Upper lobe of left lung (tissue), 6 donors: ENCODE data around the gene CERS6. TPM values are rescaled to one million over a fixed set of nuclear protein-coding genes. Genes with fewer than 3 reads are reported as not detected.

Experiments
- ATAC-seq, 2 donors: fragments of 200-7000 bp; cut with Tn5 transposase; one replicate each; pipeline ENCODE4 v1.9.1; 2022; ENCODE audit warnings: mild to moderate bottlenecking in 2 of 2, moderate library complexity in 2 of 2; ENCODE audit not compliant: low FRiP score in 2 of 2
- DNase-seq, 2 donors: peaks; one replicate each; pipeline ENCODE4 v3.0.0-alpha.2; 2019 to 2020
- H3K27ac ChIP-seq, 4 donors: fragments of 200-600 bp; sonication (generic); one replicate each; pipeline ENCODE4 v1.5.1; 2016 to 2019
- H3K27me3 ChIP-seq, 4 donors: fragments of 200-600 bp; sonication (generic); one replicate each; pipeline ENCODE4 v1.5.1; 2017 to 2019
- H3K36me3 ChIP-seq, 4 donors: fragments of 200-600 bp; sonication (generic); one replicate each; pipeline ENCODE4 v1.5.1; 2016 to 2019
- H3K4me1 ChIP-seq, 4 donors: fragments of 200-600 bp; sonication (generic); one replicate each; pipeline ENCODE4 v1.5.1; 2018 to 2019
- H3K4me3 ChIP-seq, 4 donors: fragments of 200-600 bp; sonication (generic); one replicate each; pipeline ENCODE4 v1.5.1; 2017 to 2019; ENCODE audit warnings: mild to moderate bottlenecking in 2 of 4, moderate library complexity in 1 of 4
- H3K9me3 ChIP-seq, 4 donors: fragments of 200-600 bp; sonication (generic); one replicate each; pipeline ENCODE4 v1.5.1; 2018 to 2019
- EP300 ChIP-seq, 4 donors: sonication (generic); formaldehyde crosslinking; IDR thresholded peaks; one replicate each; pipeline ENCODE4 v1.5.1; 2017; ENCODE audit warnings: antibody characterized with exemption in 4 of 4, control low read depth in 2 of 4
- POLR2A ChIP-seq, 4 donors: fragments of 450-650 bp; IDR thresholded peaks; one replicate each; pipeline ENCODE4 v1.5.1; 2016 to 2017; ENCODE audit warnings: antibody characterized with exemption in 4 of 4, mild to moderate bottlenecking in 2 of 4
- POLR2AphosphoS5 ChIP-seq, 2 donors: sonication (generic); formaldehyde crosslinking; IDR thresholded peaks; one replicate each; pipeline ENCODE4 v1.5.1; 2017; ENCODE audit warnings: antibody characterized with exemption in 2 of 2
- WGBS, 2 donors: methylation state at CpG; one replicate each; pipeline ENCODE4 v1.1.5; 2017 to 2018; 5-methylcytosine and 5-hydroxymethylcytosine counted together
- total RNA-seq, 6 donors: library from RNA; depleted of rRNA in 4 of 6; stranded (reverse); fragments of >200 nt in 4 of 6; gene quantifications; one replicate each; pipeline versions ENCODE4 v1.1.0 to v1.2.1, GENCODE V29; 2016 to 2021
- TF ChIP-seq, protein P1 (sequence below), 6 experiments: fragments of 450-650 bp in 4 of 6; fragments of 200-600 bp in 2 of 6; sonication (generic) in 2 of 6; IDR thresholded peaks; one replicate each; pipeline ENCODE4 v1.5.1; 2016 to 2019; ENCODE audit warnings: antibody characterized with exemption in 6 of 6
- donor health status: DM: no; HTN: no; CAD: no; lungs with moderate emphysema.
- donor health status: DM: no; HTN: yes; CAD: no; lungs with severe emphysema.

Gene CERS6
- total RNA-seq, 6 donors from 2014 or later, result 7.3 to 24.7 (median 16.6) TPM

DNA sequence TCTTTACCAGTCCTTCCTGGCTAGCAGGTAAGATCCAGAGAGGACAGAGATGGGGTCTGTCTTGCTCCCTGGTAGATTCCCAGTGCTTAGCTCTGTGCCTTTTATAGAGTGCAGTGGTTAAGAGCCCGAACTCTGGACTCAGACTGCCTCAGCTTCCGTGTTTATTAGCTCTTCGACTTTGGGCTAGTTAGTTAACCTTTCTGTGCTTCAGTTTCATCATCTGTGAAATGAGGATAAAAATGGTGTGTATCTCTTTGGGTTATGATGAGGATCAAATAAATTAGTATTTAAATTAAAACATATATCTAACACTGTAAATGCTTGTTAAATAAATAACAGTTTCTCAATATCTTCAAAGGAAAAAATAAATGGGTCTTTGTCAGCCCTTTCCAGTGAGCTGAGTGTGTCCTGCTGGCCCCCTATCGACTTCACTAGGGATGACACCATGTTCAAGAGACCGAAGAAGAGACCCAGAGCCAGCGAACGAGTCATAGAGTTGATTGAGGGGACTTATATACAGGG, 38.2 kb downstream of the CERS6 start:
- no peak for ATAC-seq
- TF ChIP-seq POLR2A (IDR thresholded peaks at IDR 0.05) (no peak), POLR2AphosphoS5 (IDR thresholded peaks at IDR 0.05) (no peak), EP300 (IDR thresholded peaks at IDR 0.05) (no peak)
- TF ChIP-seq, protein P1, sequence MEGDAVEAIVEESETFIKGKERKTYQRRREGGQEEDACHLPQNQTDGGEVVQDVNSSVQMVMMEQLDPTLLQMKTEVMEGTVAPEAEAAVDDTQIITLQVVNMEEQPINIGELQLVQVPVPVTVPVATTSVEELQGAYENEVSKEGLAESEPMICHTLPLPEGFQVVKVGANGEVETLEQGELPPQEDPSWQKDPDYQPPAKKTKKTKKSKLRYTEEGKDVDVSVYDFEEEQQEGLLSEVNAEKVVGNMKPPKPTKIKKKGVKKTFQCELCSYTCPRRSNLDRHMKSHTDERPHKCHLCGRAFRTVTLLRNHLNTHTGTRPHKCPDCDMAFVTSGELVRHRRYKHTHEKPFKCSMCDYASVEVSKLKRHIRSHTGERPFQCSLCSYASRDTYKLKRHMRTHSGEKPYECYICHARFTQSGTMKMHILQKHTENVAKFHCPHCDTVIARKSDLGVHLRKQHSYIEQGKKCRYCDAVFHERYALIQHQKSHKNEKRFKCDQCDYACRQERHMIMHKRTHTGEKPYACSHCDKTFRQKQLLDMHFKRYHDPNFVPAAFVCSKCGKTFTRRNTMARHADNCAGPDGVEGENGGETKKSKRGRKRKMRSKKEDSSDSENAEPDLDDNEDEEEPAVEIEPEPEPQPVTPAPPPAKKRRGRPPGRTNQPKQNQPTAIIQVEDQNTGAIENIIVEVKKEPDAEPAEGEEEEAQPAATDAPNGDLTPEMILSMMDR (IDR thresholded peaks at IDR 0.05), result no peak

DNA sequence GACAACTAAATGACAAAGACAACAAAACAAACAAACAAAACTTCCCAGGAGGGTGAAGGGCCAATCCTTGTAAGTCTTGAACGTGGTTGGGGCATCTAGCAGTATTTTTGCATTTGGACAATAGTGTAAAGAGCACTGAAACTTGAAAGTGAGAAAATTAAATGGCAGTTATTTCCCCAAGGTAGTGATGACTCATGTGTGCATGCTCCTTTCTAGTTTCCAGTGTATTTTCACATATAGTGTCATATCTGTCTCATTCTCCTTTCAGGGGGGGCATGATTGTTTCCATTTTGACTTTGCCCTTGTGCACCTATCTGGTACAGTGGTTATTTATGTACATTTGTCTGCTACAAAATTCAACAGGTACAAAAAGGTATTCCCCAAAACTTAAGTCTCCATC, 39.5 kb downstream of the CERS6 start:
- TF ChIP-seq EP300 (IDR thresholded peaks at IDR 0.05), result no peak
- TF ChIP-seq, protein P1 (IDR thresholded peaks at IDR 0.05), result no peak
- no peak for TF ChIP-seq POLR2AphosphoS5 (IDR thresholded peaks at IDR 0.05)
- TF ChIP-seq POLR2A (IDR thresholded peaks at IDR 0.05), result no peak
- Histone ChIP-seq H3K4me1 (peaks cover 0 to 8% (median under 1%) of the 10 kb centered on the region in 4 donors), H3K27ac (no peak overlapping the region), H3K4me3 (no peak overlapping the region), H3K9me3 (no peaks in the 10 kb centered on the region), H3K27me3 (no peaks in the 10 kb centered on the region), H3K36me3 (no peaks in the 10 kb centered on the region)
- 76 to 95% methylated on average over 1 of the region's 1 CpG for WGBS, 2 donors
- no peak for DNase-seq
- ATAC-seq, result no peak

More for the DNA sequence above, 38.2 kb downstream of the CERS6 start:
- WGBS, 2 donors, result 88 to 91% methylated on average over 7 of the region's 7 CpGs
- Histone ChIP-seq H3K27me3 (no peaks in the 10 kb centered on the region), H3K4me1 (peaks cover 0 to 9% (median 3%) of the 10 kb centered on the region in 4 donors), H3K4me3 (no peak overlapping the region), H3K36me3 (no peaks in the 10 kb centered on the region), H3K9me3 (no peaks in the 10 kb centered on the region), H3K27ac (no peak overlapping the region)
- DNase-seq, result no peak

DNA sequence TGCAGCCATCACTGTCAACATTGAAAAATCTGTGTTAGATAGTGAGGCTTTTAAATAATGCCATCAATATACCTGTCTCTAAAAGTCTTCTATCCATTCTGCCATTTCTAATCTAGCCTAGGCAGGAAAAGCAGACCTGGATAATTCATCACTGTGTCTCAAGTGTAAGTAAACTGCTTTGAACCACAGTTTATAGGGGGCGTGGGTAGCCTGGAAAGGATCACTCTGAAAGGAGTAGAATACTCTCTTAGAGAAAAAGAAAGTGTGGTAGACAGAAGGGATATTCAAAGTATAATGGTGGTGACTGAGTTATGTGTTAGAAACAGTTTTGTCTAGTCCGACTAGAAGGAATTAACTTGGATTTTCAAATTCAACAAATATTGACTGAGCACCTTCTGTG, 40.8 kb downstream of the CERS6 start:
- Histone ChIP-seq H3K9me3 (no peaks in the 10 kb centered on the region), H3K27me3 (no peaks in the 10 kb centered on the region), H3K27ac (no peak overlapping the region), H3K36me3 (no peaks in the 10 kb centered on the region), H3K4me3 (no peak overlapping the region), H3K4me1 (no peaks in the 10 kb centered on the region)
- WGBS, 2 donors, result 89 to 97% methylated on average over 2 of the region's 2 CpGs
- ATAC-seq (no peak), DNase-seq (no peak)
- TF ChIP-seq, protein P1 (IDR thresholded peaks at IDR 0.05), result no peak
- TF ChIP-seq POLR2A (IDR thresholded peaks at IDR 0.05), result no peak
- TF ChIP-seq POLR2AphosphoS5 (IDR thresholded peaks at IDR 0.05), result no peak
- TF ChIP-seq EP300 (IDR thresholded peaks at IDR 0.05), result no peak

DNA sequence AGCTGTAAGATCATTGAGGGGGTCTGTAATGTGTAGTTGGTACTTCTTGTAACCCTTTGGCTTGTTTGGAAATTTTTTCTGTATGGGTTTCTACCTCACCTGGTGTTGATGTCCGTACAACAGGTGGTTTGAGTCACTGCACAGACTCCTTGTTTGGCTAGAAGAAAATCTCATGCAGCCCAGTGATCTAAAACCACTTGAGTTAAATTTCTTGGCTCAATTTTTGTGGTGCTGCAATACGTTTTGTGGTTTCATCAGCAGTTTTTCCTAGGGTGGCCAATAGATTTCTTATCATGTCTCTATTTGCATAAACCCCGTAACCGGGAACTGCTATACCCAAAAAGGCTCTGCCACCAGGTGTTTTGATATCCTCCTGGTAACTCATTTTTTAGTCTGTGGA, 43.4 kb downstream of the CERS6 start:
- no peak overlapping the region for H3K4me3 ChIP-seq
- DNase-seq (no peak), ATAC-seq (no peak)
- TF ChIP-seq EP300 (IDR thresholded peaks at IDR 0.05), result no peak
- TF ChIP-seq POLR2AphosphoS5 (IDR thresholded peaks at IDR 0.05), result no peak
- no peak for TF ChIP-seq POLR2A (IDR thresholded peaks at IDR 0.05)
- TF ChIP-seq, protein P1 (IDR thresholded peaks at IDR 0.05), result no peak
- no peaks in the 10 kb centered on the region for H3K27me3 ChIP-seq
- no peaks in the 10 kb centered on the region for H3K9me3 ChIP-seq
- H3K27ac ChIP-seq, result no peak overlapping the region
- H3K4me1 ChIP-seq, result no peaks in the 10 kb centered on the region
- 54 to 59% methylated on average over 4 of the region's 4 CpGs for WGBS, 2 donors
- H3K36me3 ChIP-seq, result no peaks in the 10 kb centered on the region

- Histone ChIP-seq H3K9me3 (no peaks in the 10 kb centered on the region), H3K4me3 (no peak overlapping the region), H3K27ac (no peak overlapping the region), H3K36me3 (no peaks in the 10 kb centered on the region), H3K27me3 (no peaks in the 10 kb centered on the region), H3K4me1 (no peaks in the 10 kb centered on the region)
- no peak for ATAC-seq
- TF ChIP-seq POLR2A (IDR thresholded peaks at IDR 0.05), result no peak
- no peak for TF ChIP-seq EP300 (IDR thresholded peaks at IDR 0.05)
- no peak for TF ChIP-seq POLR2AphosphoS5 (IDR thresholded peaks at IDR 0.05)
- TF ChIP-seq, protein P1 (IDR thresholded peaks at IDR 0.05), result no peak
- DNase-seq, result no peak
These were observed 44.4 kb downstream of the CERS6 start for GRCh38 chr2:168500516-168500915.
